B cell (primary cell): Measurements from ENCODE around the gene COL13A1. TPM values are rescaled to one million over a fixed set of nuclear protein-coding genes. Genes with fewer than 3 reads are reported as not detected.

Experiments used
- ATAC-seq: fragments of 200-7000 bp; cut with Tn5 transposase; one replicate; pipeline ENCODE4 v1.10.0; 2021; ENCODE audit warnings: low read depth, mild to moderate bottlenecking, moderate number of reproducible peaks, moderate library complexity
- CTCF ChIA-PET: fragments of 350-600 bp; sonication (Branson Sonifier 250); formaldehyde crosslinking; loops from one replicate; lab custom pipeline; 2021; ENCODE audit warnings: antibody characterized with exemption, inconsistent platforms; lab: Charles Lee
- POLR2A ChIA-PET: fragments of 350-600 bp; sonication (Branson Sonifier 250); formaldehyde crosslinking; loops from one replicate; lab custom pipeline; 2021; ENCODE audit warnings: antibody characterized with exemption; lab: Charles Lee
- DNase-seq: peaks from one replicate; pipeline ENCODE4 v3.0.0; 2013
- H2AFZ ChIP-seq: 2 replicates; pipeline ENCODE4 v1.6.1; 2012; ENCODE audit warnings: mild to moderate bottlenecking, low read depth, low read length; ENCODE audit not compliant: insufficient read depth, poor library complexity, severe bottlenecking
- H3K27ac ChIP-seq, 2 donors: 1 replicate in 1 of 2; 2 replicates in 1 of 2; pipeline ENCODE4 v1.5.1; 2012 to 2013; ENCODE audit warnings: low read length in 2 of 2, mild to moderate bottlenecking in 2 of 2, moderate library complexity in 1 of 2
- H3K27me3 ChIP-seq, 4 experiments: fragments of 200-600 bp in 1 of 4; sonication (generic) in 1 of 4; replicated peaks in 1 of 4; 1 replicate in 2 of 4; 2 replicates in 2 of 4; pipeline versions ENCODE4 v1.6.1 to v1.7.0; 2013 to 2016; ENCODE audit warnings: low read length in 3 of 4, mild to moderate bottlenecking in 2 of 4, mixed read lengths in 1 of 4, moderate library complexity in 1 of 4; ENCODE audit not compliant: insufficient read depth in 4 of 4, control insufficient read depth in 3 of 4; ENCODE audit errors: control extremely low read depth in 1 of 4
- H3K36me3 ChIP-seq, 2 experiments: replicated peaks in 1 of 2; 1 replicate in 1 of 2; 2 replicates in 1 of 2; pipeline versions ENCODE4 v1.6.1 to v1.7.1; 2013; ENCODE audit warnings: low read length in 1 of 2; ENCODE audit not compliant: insufficient read depth in 2 of 2, control insufficient read depth in 1 of 2; ENCODE audit errors: control extremely low read depth in 1 of 2, extremely low read depth in 1 of 2
- H3K4me1 ChIP-seq, 2 donors: fragments of 200-600 bp in 1 of 2; sonication (generic) in 1 of 2; 1 replicate in 1 of 2; 2 replicates in 1 of 2; pipeline versions ENCODE4 v1.5.1 to v1.6.1; 2013 to 2017; ENCODE audit warnings: low read length in 2 of 2; ENCODE audit not compliant: control insufficient read depth in 2 of 2, insufficient read depth in 2 of 2
- H3K4me2 ChIP-seq: replicated peaks from 2 replicates; pipeline ENCODE3; 2012; ENCODE audit warnings: mild to moderate bottlenecking, low read depth, low read length; ENCODE audit not compliant: poor library complexity, severe bottlenecking
- H3K4me3 ChIP-seq, 5 experiments: fragments of 200-600 bp in 1 of 5; sonication (generic) in 1 of 5; 1 replicate in 3 of 5; 2 replicates in 2 of 5; pipeline versions ENCODE4 v1.5.1 to v1.7.0; 2011 to 2016; ENCODE audit warnings: low read length in 4 of 5, mild to moderate bottlenecking in 4 of 5, low read depth in 2 of 5, control low read depth in 1 of 5, moderate library complexity in 1 of 5; ENCODE audit not compliant: insufficient read depth in 1 of 5; ENCODE audit errors: control extremely low read depth in 1 of 5, extremely low read depth in 1 of 5
- H3K79me2 ChIP-seq: fragments of 200-600 bp; sonication (generic); one replicate; pipeline ENCODE4 v1.6.0; 2016; ENCODE audit warnings: low read length; ENCODE audit not compliant: control insufficient read depth, insufficient read depth
- H3K9ac ChIP-seq: fragments of 200-600 bp; sonication (generic); 2 replicates; pipeline ENCODE4 v1.6.1; 2017; ENCODE audit warnings: mild to moderate bottlenecking, low read length, moderate library complexity
- H3K9me3 ChIP-seq, 3 donors: one replicate each; pipeline versions ENCODE4 v1.6.1 to v1.7.1; 2013; ENCODE audit warnings: low read length in 2 of 3; ENCODE audit not compliant: control insufficient read depth in 2 of 3, insufficient read depth in 1 of 3; ENCODE audit errors: control extremely low read depth in 1 of 3
- H4K20me1 ChIP-seq: 2 replicates; pipeline ENCODE4 v1.6.0; 2012; ENCODE audit warnings: mild to moderate bottlenecking, low read length; ENCODE audit not compliant: insufficient read depth, control insufficient read depth, poor library complexity, severe bottlenecking
- H3K27ac Mint-ChIP-seq: one replicate; pipeline ENCODE4 v1.8.0; 2021; ENCODE audit warnings: mixed read lengths
- H3K27me3 Mint-ChIP-seq: one replicate; pipeline ENCODE4 v1.8.0; 2021; ENCODE audit warnings: mixed read lengths
- H3K4me1 Mint-ChIP-seq: one replicate; pipeline ENCODE4 v1.8.0; 2021; ENCODE audit warnings: mixed read lengths
- H3K4me3 Mint-ChIP-seq: one replicate; pipeline ENCODE4 v1.8.0; 2021; ENCODE audit warnings: mixed read lengths
- H3K9me3 Mint-ChIP-seq: one replicate; pipeline ENCODE4 v1.8.0; 2022; ENCODE audit warnings: mixed read lengths; ENCODE audit not compliant: insufficient read depth
- EZH2 ChIP-seq: IDR thresholded peaks from 2 replicates; pipeline ENCODE4 v1.6.1; 2012; ENCODE audit warnings: borderline replicate concordance, low read depth, mild to moderate bottlenecking, moderate library complexity, low read length; ENCODE audit not compliant: insufficient read depth, poor library complexity, severe bottlenecking
- WGBS: methylation state at CpG from one replicate; pipeline ENCODE4 v1.1.5; 2013; ENCODE audit warnings: missing lambda C conversion rate; ENCODE audit not compliant: insufficient coverage; 5-methylcytosine and 5-hydroxymethylcytosine counted together
- intact Hi-C: fragments of 100-400 bp; cut with micrococcal nuclease; formaldehyde crosslinking; loops from one replicate; pipeline ENCODE4 v1.10.0; 2022
- polyA plus RNA-seq: library from polyadenylated mRNA; depleted of rRNA; stranded (reverse); fragments of >200 nt; gene quantifications from 2 replicates; pipeline ENCODE4 v1.2.3, GENCODE V29; 2012
- total RNA-seq, 2 donors: library from RNA; stranded (reverse); fragments of 120-200 nt in 1 of 2; gene quantifications; 1 replicate in 1 of 2; 2 replicates in 1 of 2; pipeline versions ENCODE4 v1.2.3 to v1.2.4, GENCODE V29; 2013 to 2022
- TF ChIP-seq, protein P1 (sequence below): fragments of 200-600 bp; IDR thresholded peaks from one replicate; pipeline ENCODE4 v1.8.0; 2022; ENCODE audit warnings: antibody characterized with exemption, mild to moderate bottlenecking

The COL13A1 gene
- total and polyA plus RNA-seq, 2 donors (not counting 1 experiment from before 2014, with no cell fraction given) = not detected

DNA sequence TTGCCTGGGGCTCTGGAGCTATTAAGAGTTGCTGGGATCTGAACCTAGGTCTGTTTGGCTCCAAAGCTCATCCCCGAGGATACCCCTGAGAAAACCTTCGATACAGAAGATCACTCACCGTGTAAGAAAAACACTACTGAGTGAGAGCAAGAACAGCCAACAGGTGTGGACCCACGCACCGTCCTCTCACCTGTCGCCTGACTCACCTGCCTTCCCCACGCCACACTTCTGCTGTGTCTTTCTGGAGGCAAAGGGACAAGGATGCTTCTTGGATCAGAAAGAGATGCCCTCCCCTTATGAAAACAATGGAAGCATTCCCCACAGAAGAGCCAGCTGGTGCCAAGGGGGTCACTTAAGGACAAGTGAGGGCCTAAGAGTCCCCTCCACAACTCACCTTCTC is 46.7 kb downstream of the COL13A1 start:
- ChIA-PET CTCF (no interaction called here), POLR2A (no interaction called here)
- Histone ChIP-seq H3K9me3 (no peaks in the 10 kb centered on the region), H3K27ac (no peak overlapping the region), H3K9ac (no peak overlapping the region), H3K79me2 (no peaks in the 10 kb centered on the region), H3K4me2 (no peak overlapping the region), H3K36me3 (no peaks in the 10 kb centered on the region), H2AFZ (no peak overlapping the region), H4K20me1 (no peaks in the 10 kb centered on the region), H3K4me3 (no peak overlapping the region), H3K4me1 (peaks cover 0 to 6% of the 10 kb centered on the region in 2 donors), H3K27me3 (peaks cover 0 to 9% (median 0%) of the 10 kb centered on the region in 4 experiments)
- ATAC-seq (no peak), DNase-seq (no peak)
- WGBS = 88% methylated on average over 7 of the region's 7 CpGs
- Mint-ChIP-seq H3K4me1 (peaks cover 6% of the 10 kb centered on the region), H3K27me3 (peaks cover 41% of the 10 kb centered on the region), H3K9me3 (no peaks in the 10 kb centered on the region), H3K27ac (no peak overlapping the region), H3K4me3 (no peak overlapping the region)
- TF ChIP-seq EZH2 = no peak
- TF ChIP-seq, protein P1, sequence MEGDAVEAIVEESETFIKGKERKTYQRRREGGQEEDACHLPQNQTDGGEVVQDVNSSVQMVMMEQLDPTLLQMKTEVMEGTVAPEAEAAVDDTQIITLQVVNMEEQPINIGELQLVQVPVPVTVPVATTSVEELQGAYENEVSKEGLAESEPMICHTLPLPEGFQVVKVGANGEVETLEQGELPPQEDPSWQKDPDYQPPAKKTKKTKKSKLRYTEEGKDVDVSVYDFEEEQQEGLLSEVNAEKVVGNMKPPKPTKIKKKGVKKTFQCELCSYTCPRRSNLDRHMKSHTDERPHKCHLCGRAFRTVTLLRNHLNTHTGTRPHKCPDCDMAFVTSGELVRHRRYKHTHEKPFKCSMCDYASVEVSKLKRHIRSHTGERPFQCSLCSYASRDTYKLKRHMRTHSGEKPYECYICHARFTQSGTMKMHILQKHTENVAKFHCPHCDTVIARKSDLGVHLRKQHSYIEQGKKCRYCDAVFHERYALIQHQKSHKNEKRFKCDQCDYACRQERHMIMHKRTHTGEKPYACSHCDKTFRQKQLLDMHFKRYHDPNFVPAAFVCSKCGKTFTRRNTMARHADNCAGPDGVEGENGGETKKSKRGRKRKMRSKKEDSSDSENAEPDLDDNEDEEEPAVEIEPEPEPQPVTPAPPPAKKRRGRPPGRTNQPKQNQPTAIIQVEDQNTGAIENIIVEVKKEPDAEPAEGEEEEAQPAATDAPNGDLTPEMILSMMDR = no peak
- intact Hi-C loops = no loop called here

DNA sequence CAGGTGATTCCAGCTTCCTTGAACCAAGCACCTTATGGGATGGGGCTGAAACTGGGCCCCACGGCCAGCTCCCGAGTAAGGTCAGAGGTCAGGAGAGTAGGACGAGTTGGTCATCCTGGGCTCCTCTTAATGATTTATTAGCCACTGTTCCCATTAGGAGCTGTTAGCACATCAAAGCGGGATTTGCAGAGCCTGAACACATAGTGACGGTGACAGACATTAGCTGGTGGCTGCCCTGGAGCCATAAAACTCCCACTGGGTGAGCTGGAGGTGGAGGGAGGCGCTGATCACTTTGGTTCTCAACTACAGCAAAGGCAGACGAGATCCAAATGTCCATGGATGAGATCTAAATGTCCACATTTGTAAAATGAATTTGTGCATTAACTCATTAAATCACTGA is 48.1 kb downstream of the COL13A1 start:
- CTCF ChIA-PET = no interaction called here

More for the DNA sequence above, 48.1 kb downstream of the COL13A1 start:
- Histone ChIP-seq H3K27ac (no peak overlapping the region), H3K79me2 (no peaks in the 10 kb centered on the region), H3K4me3 (no peak overlapping the region), H4K20me1 (no peaks in the 10 kb centered on the region), H3K4me2 (no peak overlapping the region), H3K36me3 (no peaks in the 10 kb centered on the region), H3K9me3 (no peaks in the 10 kb centered on the region), H3K4me1 (peaks cover 0 to 6% of the 10 kb centered on the region in 2 donors), H3K9ac (no peak overlapping the region), H3K27me3 (peaks cover 0 to 9% (median 0%) of the 10 kb centered on the region in 4 experiments), H2AFZ (no peak overlapping the region)
- Mint-ChIP-seq H3K4me3 (no peak overlapping the region), H3K4me1 (peaks cover 6% of the 10 kb centered on the region), H3K27me3 (peaks cover 41% of the 10 kb centered on the region), H3K27ac (no peak overlapping the region), H3K9me3 (no peaks in the 10 kb centered on the region)
- ATAC-seq (no peak), DNase-seq (no peak)
- TF ChIP-seq, protein P1 = no peak
- TF ChIP-seq EZH2 = no peak
- 90% methylated on average over 4 of the region's 7 CpGs for WGBS
- POLR2A ChIA-PET = no interaction called here
- intact Hi-C loops = no loop called here
